ENCODE data around the gene ZNF784. TPM values are rescaled to one million over a fixed set of nuclear protein-coding genes. Genes with fewer than 3 reads are reported as not detected.

ZNF784 gene
- total and polyA plus RNA-seq, 9 of the 15 experiments (the other 6 are each of a cell fraction or from before 2014, with no cell fraction given) = 0.14 to 6.1 (median 2.1) TPM

- TF ChIP-seq HMGN3 (IDR thresholded peaks at IDR 0.05; ENCODE audit: borderline replicate concordance, extremely low read depth, insufficient read length, low read depth, low read length) (peak; percentile 73), YBX1 (IDR thresholded peaks at IDR 0.05) (no peak), ZNF655 (CRISPR knock-in tag; IDR thresholded peaks at IDR 0.05) (no peak), ZNF395 (CRISPR knock-in tag; IDR thresholded peaks at IDR 0.05) (no peak), GABPA (tag; conservative IDR thresholded peaks at IDR 0.05; ENCODE audit: low read depth) (peak; percentile 92), RBM15 (IDR thresholded peaks at IDR 0.05; ENCODE audit: insufficient read depth, low read length) (no peak), SUPT5H (IDR thresholded peaks at IDR 0.05) (peak; percentile 94), POLR2G (IDR thresholded peaks at IDR 0.05; ENCODE audit: low read depth, low read length) (peak; percentile 85), ETV5 (CRISPR knock-in tag; IDR thresholded peaks at IDR 0.05; ENCODE audit: low read depth) (peak; percentile 97), CREB3L1 (IDR thresholded peaks at IDR 0.05; ENCODE audit: borderline replicate concordance, low read depth) (peak; percentile 60; the same call in 1 of the 2 replicates), NFIX (CRISPR knock-in tag; IDR thresholded peaks at IDR 0.05; ENCODE audit: low read depth) (no peak), ZNF76 (CRISPR knock-in tag; IDR thresholded peaks at IDR 0.05; ENCODE audit: borderline replicate concordance) (no peak), ZKSCAN1 (IDR thresholded peaks at IDR 0.05; ENCODE audit: low read depth, low read length) (no peak), TEAD4 (IDR thresholded peaks at IDR 0.05; ENCODE audit: low read length) (0 out of 2 replicates have a peak, but pooled peaks have one; percentile 40), TEAD4 (CRISPR knock-in tag; IDR thresholded peaks at IDR 0.05; ENCODE audit: borderline replicate concordance) (no peak), ELK1 (CRISPR knock-in tag; IDR thresholded peaks at IDR 0.05) (no peak), ELK3 (CRISPR knock-in tag; IDR thresholded peaks at IDR 0.05) (no peak), U2AF1 (optimal IDR thresholded peaks at IDR 0.05; ENCODE audit: low read depth, low read length) (no peak), ZNF277 (CRISPR knock-in tag; IDR thresholded peaks at IDR 0.05; ENCODE audit: borderline replicate concordance) (no peak)
Measured at GRCh38 chr19:55653651-55654322, 29.4 kb upstream of the ZNF784 start (continued).

All from K562 (cell line).